Activated CD8-positive, alpha-beta memory T cell treated with anti-CD3 and anti-CD28 coated beads, Interleukin-2, amount 50 U/mL, for 4 hours (primary cell): Measurements from ENCODE around the gene PHTF2.

ENCODE experiments used
- DNase-seq: peaks from one replicate; pipeline ENCODE4 v3.0.0-alpha.2; 2020

Gene PHTF2

GRCh38 chr7:78002715-78003114, 204.1 kb downstream of the PHTF2 start:
- DNase-seq = no peak

- DNase-seq = no peak
Observed at GRCh38 chr7:78006063-78006755, 207.6 kb downstream of the PHTF2 start.
